ENCODE data around the gene KRIT1.
"Not testable (repeated sequence)": the region's sequence is repeated elsewhere in the genome, so short reads cannot be mapped to it uniquely, and the experiment has no call there.

The KRIT1 gene

DNA sequence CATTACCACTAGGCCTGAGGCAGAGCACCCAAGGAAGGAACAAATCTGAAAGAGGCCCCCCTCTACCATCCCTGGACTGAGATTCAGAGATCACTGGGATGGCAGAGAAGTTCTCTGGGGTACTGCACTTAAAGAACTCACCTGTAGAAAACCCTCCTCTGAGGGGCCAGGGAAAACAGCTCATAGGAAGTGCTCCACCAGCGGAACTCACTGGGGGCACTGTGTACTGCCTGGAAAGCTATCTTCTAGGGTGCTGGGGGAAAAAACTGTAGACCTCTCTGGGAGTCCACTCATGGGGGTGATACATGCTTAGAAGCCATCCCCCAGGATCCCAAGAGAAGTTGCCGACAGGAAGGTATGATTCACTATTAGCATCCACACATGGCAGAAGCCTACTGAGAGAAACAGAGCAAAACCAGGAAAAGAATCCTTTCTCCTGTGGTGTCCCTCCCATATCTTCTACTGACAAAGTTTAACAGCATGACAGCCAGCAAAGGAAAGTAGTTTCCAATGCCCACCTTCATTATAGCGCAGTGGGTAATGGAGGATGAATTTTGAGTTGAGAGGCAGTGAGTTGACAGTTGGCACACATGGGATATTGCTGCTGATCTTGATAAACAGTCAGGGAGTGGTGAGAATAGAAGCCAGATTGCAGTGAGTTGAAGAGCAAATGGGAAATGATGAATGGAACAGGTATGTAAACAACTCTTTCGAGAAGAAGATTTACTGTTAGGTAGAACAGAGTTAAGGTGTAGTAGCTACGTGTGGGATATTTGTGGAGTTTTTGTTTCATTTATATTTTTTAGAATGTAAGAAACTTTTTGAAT lies 20.9 kb upstream of the KRIT1 start:
- DNase-seq (ENCODE audit: low read depth): no peak
- TF ChIP-seq, protein P1, sequence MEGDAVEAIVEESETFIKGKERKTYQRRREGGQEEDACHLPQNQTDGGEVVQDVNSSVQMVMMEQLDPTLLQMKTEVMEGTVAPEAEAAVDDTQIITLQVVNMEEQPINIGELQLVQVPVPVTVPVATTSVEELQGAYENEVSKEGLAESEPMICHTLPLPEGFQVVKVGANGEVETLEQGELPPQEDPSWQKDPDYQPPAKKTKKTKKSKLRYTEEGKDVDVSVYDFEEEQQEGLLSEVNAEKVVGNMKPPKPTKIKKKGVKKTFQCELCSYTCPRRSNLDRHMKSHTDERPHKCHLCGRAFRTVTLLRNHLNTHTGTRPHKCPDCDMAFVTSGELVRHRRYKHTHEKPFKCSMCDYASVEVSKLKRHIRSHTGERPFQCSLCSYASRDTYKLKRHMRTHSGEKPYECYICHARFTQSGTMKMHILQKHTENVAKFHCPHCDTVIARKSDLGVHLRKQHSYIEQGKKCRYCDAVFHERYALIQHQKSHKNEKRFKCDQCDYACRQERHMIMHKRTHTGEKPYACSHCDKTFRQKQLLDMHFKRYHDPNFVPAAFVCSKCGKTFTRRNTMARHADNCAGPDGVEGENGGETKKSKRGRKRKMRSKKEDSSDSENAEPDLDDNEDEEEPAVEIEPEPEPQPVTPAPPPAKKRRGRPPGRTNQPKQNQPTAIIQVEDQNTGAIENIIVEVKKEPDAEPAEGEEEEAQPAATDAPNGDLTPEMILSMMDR (conservative IDR thresholded peaks at IDR 0.05; ENCODE audit: low read length): no peak
- no peak overlapping the region for H3K4me3 ChIP-seq (ENCODE audit: low read length)

DNA sequence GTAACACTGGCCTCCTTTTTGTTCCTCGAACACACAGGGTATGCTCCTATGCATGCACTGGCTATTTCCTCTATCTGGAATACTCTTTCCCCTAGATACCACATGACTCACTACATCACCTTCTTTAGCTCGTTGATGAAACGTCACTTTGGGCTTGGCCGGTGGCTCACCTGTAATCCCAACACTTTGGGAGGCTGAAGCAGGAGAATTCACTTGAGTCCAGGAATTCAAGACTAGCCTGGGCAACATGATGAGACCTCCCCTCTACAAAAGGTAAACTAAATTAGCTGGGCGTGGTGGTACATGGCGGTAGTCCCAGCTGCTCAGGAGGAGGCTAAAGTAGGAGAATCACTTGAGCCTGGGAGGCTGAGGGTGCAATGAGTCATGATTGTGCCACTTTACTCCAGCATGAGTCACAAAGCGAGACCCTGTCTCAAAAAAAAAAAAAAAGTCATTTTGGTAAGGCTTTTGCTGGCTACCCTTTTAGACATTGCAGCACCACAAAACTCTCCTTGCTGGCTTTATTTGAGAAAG lies 14.6 kb upstream of the KRIT1 start:
- H3K4me3 ChIP-seq (ENCODE audit: low read length): no peak overlapping the region
- TF ChIP-seq, protein P1 (conservative IDR thresholded peaks at IDR 0.05; ENCODE audit: low read length): no peak
- DNase-seq (ENCODE audit: low read depth): no peak

DNA sequence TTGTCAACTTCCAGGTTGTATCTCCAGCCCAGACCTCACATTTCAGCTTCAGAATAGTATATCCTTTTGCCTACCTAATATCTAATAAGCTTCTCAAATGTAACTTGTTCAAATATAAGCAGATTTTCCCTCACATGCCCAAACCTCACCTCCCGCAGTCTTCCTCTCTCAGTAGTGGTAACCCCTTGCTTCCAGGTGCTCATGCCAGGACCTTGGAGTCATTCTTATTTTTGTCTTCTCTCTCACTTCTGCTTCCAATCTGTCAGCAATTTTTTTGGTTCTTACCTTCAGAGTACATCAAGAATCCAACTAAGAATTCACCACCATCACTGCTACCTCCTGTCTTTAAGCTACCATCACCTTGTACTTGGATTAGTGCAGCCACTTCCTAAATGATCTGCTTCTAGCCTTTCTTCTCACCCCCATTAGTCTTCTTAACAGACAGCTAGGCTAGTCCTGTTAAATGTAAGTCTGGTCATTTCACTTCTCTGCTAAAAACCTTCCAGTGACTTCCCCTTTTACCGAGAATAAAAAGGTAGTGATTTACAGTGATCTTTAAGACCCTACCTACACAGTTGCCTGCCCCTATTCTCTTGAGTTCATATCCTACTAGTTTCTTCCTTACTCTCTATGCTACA lies 14.0 kb upstream of the KRIT1 start:
- TF ChIP-seq, protein P1 (conservative IDR thresholded peaks at IDR 0.05; ENCODE audit: low read length): no peak
- H3K4me3 ChIP-seq (ENCODE audit: low read length): no peak overlapping the region
- DNase-seq (ENCODE audit: low read depth): no peak

DNA sequence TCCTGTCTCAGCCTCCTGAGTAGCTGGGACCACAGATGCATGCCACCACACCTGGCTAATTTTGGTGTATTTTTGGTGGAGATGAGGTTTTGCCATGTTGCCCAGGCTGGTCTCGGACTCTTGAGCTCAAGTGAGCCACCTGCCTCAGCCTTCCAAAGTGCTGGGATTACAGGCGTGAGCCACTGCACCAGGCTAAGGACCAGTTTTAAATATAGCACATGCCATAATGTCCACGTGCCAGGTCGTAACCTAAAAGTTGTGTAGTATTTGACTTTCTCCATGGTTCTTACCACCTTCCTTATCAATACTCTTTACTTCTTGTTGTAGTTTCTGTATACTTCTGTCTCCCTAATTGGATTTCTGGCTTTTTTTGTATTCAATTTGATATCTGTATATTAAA lies 13.3 kb upstream of the KRIT1 start:
- DNase-seq (ENCODE audit: low read depth): no peak
- no peak overlapping the region for H3K4me3 ChIP-seq (ENCODE audit: low read length)
- TF ChIP-seq, protein P1 (conservative IDR thresholded peaks at IDR 0.05; ENCODE audit: low read length): no peak

DNA sequence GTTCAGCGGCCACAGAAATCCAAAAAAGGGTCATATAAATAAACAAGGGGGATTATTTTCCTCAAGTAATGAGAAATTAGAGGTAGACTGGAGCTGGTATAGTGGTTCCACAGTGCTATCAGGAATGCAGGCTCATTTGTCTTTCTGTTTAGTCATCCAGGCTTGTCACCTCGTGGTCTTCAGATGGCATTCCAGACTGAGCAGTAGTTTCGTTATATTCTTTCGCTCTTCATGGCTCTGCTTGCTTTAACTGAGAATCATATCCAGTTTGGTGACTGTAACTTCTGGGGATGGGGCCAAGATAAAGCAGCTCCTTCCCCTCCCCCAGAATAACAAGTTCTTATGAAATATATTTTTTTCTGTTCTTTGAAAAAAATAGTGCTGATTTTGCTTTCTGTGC lies 9.6 kb upstream of the KRIT1 start:
- H3K4me3 ChIP-seq (ENCODE audit: low read length): peak overlapping the region; percentile 21
- TF ChIP-seq, protein P1 (conservative IDR thresholded peaks at IDR 0.05; ENCODE audit: low read length): no peak
- peak; percentile 92 for DNase-seq (ENCODE audit: low read depth)

DNA sequence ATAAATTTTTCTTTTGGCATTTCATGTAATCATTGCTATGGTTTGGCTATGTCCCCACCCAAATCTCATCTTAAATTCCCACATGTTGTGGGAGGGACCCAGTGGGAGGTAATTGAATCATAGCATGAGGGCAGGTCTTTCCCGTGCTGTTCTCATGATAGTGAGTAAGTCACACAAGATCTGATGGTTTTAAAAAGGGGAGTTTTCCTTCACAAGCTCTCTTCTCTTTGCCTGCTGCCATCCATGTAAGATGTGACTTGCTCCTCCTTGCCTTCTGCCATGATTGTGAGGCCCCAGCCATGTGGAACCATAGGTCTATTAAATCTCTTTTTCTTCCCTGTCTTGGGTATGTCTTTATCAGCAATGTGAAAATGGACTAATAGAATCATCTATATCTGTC lies 9.1 kb upstream of the KRIT1 start:
- not testable (repeated sequence) for H3K4me3 ChIP-seq (ENCODE audit: low read length)
- peak; percentile 24 for DNase-seq (ENCODE audit: low read depth)

DNA sequence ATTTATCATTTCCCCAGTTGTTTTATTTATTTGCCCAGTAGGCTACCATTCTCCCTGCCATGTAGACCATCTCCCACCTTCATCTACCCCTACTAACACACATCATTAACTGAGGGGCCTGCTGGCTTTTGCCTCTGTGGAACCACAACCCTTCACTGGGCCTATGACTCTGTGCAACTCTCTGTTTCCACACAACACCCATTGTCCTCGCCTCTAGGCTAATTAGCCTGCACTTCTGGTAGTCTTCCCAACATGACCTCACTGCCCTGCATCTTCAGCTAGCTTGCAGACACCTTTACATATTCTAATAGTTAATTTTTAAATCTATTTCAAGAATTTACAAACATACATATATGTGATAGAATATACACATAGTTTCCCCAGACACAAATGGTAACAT lies 7.5 kb upstream of the KRIT1 start:
- no peak for DNase-seq (ENCODE audit: low read depth)
- TF ChIP-seq, protein P1 (conservative IDR thresholded peaks at IDR 0.05; ENCODE audit: low read length): no peak
- no peak overlapping the region for H3K4me3 ChIP-seq (ENCODE audit: low read length)

Data from AG10803 (cell line).